Raji (cell line): Measurements from ENCODE around the gene TACO1.

ENCODE experiments used
- POLR2A ChIP-seq: IDR thresholded peaks from 2 replicates; pipeline ENCODE4 v1.6.1; 2011; ENCODE audit warnings: low read depth, low read length, control low read depth; ENCODE audit not compliant: insufficient read depth

The TACO1 gene

GRCh38 chr17:63622574-63623390 is 22.1 kb downstream of the TACO1 start:
- no peak; the same call in 1 of the 2 replicates for TF ChIP-seq POLR2A

GRCh38 chr17:63623786-63624530 is 23.3 kb downstream of the TACO1 start:
- TF ChIP-seq POLR2A, result no peak

- TF ChIP-seq POLR2A, result no peak
Observed at GRCh38 chr17:63624531-63624880, 23.8 kb downstream of the TACO1 start.

GRCh38 chr17:63626551-63627180 is 26.0 kb downstream of the TACO1 start:
- TF ChIP-seq POLR2A, result no peak

- TF ChIP-seq POLR2A, result no peak
Observed at GRCh38 chr17:63629627-63630026, 28.9 kb downstream of the TACO1 start.

GRCh38 chr17:63631062-63631461 is 30.4 kb downstream of the TACO1 start:
- TF ChIP-seq POLR2A, result no peak

- TF ChIP-seq POLR2A, result no peak
Observed at GRCh38 chr17:63631626-63632025, 30.9 kb downstream of the TACO1 start.

- no peak for TF ChIP-seq POLR2A
Observed at GRCh38 chr17:63633742-63634141, 33.0 kb downstream of the TACO1 start.

GRCh38 chr17:63634163-63634562 is 33.5 kb downstream of the TACO1 start:
- TF ChIP-seq POLR2A, result no peak

- TF ChIP-seq POLR2A, result no peak
Observed at GRCh38 chr17:63634816-63635215, 34.1 kb downstream of the TACO1 start.

- no peak for TF ChIP-seq POLR2A
Observed at GRCh38 chr17:63635290-63635689, 34.6 kb downstream of the TACO1 start.

- no peak for TF ChIP-seq POLR2A
Observed at GRCh38 chr17:63635787-63636186, 35.1 kb downstream of the TACO1 start.

- no peak for TF ChIP-seq POLR2A
Observed at GRCh38 chr17:63639125-63639524, 38.4 kb downstream of the TACO1 start.

GRCh38 chr17:63640038-63640437 is 39.3 kb downstream of the TACO1 start:
- TF ChIP-seq POLR2A, result no peak

- TF ChIP-seq POLR2A, result no peak
Observed at GRCh38 chr17:63641692-63642448, 41.2 kb downstream of the TACO1 start.
